Esophagus mucosa (tissue), 1 donor: ENCODE measurements around the gene GOSR2. TPM values are rescaled to one million over a fixed set of nuclear protein-coding genes. Genes with fewer than 3 reads are reported as not detected.
A peak's percentile ranks its signal among the peaks of the same experiment; 100 is the strongest.
"Not testable (repeated sequence)": the region's sequence is repeated elsewhere in the genome, so short reads cannot be mapped to it uniquely, and the experiment has no call there.

Experiments used
- ATAC-seq: fragments of 200-7000 bp; cut with Tn5 transposase; one replicate; pipeline ENCODE4 v1.9.1; 2020
- total RNA-seq: library from RNA; stranded (reverse); gene quantifications from one replicate; pipeline ENCODE4 v1.2.4, GENCODE V29; 2023
- donor health status: DM: yes; HTN: yes; CAD: no.

The GOSR2 gene
- total RNA-seq, 1 donor from 2014 or later = 21.4 TPM

DNA sequence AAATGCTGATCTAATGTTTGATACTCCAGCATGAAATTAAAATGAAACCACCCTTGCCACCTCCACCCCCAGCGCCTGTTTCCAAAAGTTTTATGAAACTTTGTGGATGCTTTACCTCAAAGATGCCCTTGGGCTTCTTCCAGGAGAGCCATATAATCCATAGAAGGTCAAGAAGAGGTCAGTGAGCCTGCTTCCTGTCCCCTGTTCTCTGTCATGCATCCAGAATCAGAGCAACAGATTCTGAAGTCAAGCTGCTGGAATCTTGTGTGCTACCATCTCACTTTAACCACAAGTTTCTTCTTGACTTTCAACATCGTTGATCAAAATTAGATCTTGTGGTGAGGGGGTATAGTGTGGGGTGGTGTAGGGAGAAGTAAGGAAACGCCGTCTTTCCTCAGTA lies 8.6 kb downstream of the GOSR2 start:
- ATAC-seq = no peak

DNA sequence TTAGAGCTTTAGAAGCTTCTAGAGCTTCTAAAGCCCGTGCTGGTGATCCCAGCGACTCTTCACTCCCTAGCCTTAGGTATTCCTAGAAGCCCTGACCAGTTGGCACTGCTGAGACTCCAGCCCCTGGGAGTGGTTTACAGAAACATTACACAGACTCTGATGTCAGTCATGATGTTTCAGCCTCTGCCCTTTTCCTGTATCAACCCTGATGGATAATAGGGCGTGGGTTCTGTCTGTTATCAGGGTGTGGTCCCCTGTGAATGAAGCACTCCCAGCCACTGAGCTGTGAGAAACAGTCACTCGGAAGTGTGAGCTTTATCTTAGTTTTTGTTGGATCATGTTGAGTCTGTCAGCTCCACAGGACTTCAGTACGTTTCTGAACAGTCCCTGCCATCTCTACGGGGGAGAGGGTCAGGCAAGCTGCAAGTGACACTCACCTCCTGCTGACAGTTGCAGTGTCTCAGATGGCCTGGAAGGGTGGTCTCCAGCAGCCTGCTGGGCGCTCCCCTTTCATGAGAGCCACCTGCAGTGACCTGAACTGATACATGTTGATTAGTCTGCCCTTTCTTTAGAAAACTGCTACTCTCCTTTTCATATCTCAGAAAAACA lies 12.8 kb downstream of the GOSR2 start:
- peak; percentile 64 for ATAC-seq

DNA sequence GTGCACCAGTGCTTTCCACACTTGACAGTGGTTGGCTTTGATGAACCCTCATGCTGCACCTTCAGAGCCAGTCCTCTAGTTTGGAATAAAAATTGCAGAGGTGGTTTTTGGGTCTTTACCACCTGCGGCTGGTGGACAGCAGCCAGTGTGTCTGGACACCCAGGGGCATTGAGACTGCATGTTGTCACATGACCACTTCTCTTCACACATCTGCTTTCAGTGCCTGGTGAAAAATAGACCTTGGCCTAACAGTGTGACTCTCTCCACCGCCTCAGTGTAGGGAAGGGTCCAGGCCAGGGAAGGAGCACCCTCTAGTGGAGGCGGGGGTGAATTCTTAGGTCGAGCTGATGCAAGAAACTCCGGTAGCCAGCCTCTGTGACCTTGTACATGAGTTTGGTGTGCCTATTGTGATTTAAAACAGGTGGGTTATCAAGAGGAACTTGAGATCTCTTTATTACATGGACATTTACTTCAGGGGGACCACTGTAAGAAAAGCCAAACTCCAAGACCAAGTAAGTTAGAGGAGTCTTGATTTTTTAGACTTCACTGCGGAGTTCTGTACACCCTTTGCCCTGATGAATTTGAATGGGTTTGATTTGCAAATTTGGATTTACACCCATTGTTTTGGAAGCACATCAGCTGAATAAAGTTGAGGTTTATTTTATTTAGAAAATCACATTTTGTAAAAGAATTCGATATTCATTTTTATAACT lies 17.9 kb downstream of the GOSR2 start:
- ATAC-seq = peak; percentile 62

- peak; percentile 62 for ATAC-seq
These were observed 19.7 kb downstream of the GOSR2 start for GRCh38 chr17:46942441-46943217.

DNA sequence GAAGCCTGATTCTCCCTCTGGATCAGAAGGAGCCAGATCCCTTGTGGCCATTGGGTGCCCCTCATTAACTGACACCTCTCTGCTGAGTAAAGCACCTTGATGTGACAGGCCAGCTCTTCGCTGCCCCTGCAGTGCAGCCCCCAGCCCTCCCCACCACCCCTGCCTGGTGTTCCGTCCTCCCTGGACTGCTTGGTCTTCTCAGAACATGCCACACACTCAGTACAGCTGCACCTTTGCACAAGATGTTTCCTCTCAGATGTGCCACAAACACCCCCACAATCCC lies 20.2 kb downstream of the GOSR2 start:
- no peak for ATAC-seq

- ATAC-seq = peak; percentile 4
These were observed 20.8 kb downstream of the GOSR2 start for GRCh38 chr17:46943501-46944393.

DNA sequence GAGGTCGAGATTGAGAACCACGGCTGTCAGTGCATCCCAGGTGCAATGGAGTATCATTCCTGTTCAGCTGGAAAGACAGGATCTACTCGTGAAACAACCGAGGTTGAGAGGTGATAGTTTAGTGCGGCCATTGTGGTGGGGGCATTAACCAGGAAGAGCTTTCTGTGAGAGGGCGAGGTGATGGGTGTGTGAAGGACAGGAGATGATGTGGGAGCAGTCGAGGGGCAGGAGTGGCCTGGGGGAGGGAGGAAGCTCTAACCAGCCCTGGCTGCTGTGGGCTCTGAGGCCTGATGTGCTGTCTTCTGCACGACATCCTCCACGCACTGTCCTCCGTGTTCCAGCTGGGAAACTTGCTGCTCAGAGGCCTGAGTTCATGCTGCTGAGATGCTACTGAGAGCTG lies 22.0 kb downstream of the GOSR2 start:
- ATAC-seq = peak; percentile 54

GRCh38 chr17:46947216-46947615 lies 24.3 kb downstream of the GOSR2 start:
- ATAC-seq = no peak

DNA sequence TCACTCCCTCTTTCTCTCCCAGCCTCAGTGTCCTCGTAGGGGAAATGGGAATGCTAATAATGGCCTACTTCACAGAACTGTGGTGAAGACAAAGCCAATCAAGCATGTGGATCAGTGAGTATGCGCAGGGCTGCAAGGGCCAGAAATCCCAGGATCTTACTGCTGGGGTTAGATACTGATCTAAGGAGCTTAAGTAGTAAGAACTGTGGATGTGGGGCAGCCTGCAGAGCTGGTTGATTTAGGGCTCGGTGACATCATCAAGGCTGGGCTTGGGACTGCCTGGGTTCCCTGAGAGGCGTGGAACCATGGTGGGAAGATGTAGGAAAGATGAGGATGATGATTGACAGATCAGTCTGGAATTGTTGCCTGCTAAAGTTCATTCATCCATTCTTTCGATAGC lies 25.6 kb downstream of the GOSR2 start:
- ATAC-seq = peak; percentile 44

DNA sequence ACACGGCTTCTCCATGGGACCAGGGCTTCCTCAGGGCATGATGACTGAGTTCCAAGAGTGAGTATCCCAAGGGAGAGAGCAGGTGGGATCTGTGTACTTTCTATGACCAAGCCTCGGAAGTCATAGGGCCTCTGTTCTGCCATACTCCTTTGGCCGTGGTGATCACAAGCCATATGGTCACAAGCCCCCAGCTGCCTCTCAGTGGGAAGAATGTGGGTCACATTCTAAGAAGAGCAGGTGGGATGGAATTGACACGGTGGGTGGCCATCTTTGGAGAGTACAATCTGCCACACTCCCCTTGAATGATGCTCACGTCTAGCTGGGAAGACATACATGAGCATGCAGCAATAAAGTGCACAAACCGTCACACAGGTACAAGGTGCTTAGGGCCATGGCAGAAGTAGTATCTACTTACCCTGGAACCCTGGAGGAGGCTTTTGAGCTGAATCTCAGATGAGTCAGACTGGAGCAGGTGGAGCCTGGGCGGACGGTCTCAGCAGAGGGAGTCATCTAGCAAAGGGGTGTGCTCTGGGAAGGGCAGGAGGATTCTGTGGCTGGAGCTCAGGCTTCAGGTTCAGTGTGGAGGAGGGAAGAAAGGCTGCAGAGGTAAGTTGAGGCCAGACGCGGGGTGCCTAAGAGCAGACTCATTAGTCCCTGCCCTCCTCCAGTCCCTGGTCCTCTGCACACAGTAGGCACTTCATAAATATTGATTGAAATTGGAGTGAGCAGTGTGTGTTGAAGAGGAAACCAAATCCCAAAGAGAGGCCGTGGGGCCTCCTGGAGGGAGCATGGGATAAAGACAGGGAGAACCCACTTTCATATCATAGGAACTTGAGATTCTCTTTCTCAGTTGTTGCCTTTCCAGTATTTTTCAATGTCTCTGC lies 26.6 kb downstream of the GOSR2 start:
- ATAC-seq = peak; percentile 76

DNA sequence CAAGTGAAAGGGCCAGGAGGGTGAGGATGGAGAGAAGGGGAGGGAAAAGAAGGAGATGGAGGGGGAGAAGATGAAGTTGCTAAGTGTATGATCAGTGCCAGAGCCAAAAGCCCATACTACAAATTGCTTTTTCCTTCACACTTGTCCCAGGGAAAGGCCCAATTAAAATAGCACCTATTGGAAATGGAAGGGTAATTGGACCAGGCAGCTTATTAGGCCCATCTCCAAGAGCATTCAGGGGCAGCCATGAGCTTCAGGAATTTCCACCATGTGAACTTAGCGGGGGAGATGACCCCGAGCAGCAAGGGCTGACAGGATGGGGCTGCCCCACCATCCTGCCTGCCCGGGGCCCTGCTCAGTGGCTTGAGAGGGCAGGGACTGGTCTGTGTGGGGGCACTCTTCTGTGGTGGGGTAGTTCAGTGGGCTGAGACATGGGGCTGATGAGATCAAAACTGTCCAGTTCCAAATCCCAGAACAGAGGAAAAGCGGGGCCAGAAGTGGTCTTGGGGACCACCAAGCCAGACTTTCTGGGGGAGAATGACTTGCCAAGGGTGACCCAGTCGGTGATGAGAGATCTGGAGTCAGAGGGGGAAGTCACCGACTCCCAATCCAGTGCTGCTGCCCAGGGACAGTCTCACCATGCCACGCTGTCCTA lies 27.5 kb downstream of the GOSR2 start:
- ATAC-seq = no peak

- peak; percentile 42 for ATAC-seq
These were observed 28.1 kb downstream of the GOSR2 start for GRCh38 chr17:46950997-46951621.

GRCh38 chr17:46951706-46952105 lies 28.7 kb downstream of the GOSR2 start:
- ATAC-seq = no peak

DNA sequence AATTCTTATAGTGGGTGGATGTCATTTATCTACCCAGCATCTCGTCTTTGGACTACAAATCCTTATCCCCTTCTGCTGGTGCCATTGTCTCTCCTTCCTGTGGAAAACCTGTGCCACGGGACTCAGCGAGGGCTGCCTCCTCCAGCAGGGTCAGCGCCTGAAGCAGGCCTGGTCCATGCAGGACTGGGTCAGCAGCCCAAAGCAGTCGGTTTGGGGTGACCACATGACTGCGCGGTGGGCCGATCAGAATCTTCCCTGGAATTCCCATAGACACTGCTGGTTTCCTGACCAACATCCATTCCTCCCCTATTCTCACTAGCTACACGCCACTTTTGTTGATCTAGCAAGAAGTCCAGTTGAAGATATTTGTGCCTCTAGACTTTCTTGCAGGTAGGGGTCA lies 29.2 kb downstream of the GOSR2 start:
- ATAC-seq = no peak

- ATAC-seq = not testable (repeated sequence)
These were observed 30.2 kb downstream of the GOSR2 start for GRCh38 chr17:46953191-46953590.

DNA sequence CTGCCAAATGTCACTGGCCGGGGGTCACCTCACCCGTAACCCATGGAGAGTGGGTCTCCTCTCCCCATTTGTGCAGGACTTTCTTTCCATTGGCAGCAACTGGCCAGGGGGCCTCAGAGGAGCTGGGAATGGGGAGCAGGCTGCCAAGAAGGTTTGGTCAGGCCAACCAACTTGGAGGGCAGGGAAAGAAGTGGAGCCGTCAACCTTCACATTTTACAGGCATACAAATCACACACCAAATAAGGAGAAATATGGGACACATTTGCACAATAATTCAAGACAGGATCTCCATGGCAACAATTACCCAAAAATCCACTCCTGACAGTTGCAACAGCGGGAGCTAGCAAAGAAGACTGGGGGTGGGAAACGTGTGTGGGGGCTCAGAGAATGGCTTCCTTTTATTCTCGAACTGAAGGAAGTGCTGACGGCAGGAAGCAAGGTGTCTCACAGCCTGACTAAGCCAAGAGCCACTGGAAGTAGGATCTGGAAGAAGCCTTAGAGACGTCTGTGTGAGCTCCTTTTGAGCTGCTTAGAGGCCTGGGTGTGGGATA lies 35.2 kb downstream of the GOSR2 start:
- ATAC-seq = no peak

DNA sequence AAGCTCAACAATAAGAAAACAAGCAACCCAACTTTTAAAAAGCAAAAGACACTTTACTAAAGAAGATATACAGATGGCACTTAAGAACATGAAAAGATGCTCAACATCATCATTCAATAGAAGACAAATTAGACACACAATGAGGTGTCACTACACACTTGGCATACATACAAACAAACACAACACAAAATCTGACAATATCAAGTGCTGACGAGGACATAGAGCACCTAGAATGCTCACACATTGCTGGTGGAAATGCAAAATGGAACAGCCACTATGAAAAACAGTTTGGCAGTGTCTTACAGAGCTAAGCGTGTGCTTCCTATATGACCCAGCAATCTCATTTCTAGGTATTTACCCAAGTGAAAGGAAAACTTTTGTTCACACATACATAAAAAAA lies 37.2 kb downstream of the GOSR2 start:
- no peak for ATAC-seq

DNA sequence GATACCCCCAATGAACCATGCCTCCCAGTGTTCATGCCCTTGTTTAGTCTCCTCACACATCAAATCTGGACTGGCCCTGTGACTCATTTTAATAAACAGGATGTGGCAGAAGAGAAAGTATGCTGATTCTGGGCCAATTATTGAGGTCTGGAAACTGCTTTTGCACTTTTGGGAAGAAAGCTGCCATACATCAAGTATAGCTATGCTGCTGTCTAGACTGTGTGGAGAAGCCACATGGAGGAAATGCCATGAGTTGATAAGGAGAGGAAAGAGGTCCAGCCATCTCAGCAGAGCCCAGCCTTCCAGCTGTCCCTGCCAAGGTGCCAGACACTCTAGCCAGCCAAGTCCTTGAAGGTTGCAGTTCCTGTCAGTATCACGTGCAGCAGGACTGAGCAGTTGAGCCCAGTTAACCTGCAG lies 39.4 kb downstream of the GOSR2 start:
- ATAC-seq = no peak

DNA sequence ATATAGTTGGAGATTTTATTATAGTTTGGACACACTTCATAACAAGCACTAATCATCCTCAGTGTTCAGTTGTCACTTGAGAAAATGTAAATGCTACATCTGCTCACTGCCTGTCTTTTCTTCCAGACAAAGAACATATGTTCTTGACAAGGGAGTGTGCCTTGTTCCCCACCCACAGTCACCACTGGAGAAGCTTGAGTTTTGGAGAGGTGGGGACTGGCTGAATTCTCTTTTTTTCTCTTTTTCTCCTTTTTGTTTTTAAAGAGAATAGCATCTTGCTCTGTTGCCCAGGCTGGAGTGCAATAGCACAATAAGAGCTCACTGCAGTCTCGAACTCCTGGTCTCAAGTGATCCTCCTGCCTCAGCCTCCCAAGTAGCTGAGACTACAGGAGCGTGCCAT lies 40.6 kb downstream of the GOSR2 start:
- ATAC-seq = no peak
